Activated CD8-positive, alpha-beta T cell treated with anti-CD3 and anti-CD28 coated beads for 36 hours (primary cell): ENCODE data around the gene RPH3AL. TPM values are rescaled to one million over a fixed set of nuclear protein-coding genes. Genes with fewer than 3 reads are reported as not detected.
"Not testable (repeated sequence)": the region's sequence is repeated elsewhere in the genome, so short reads cannot be mapped to it uniquely, and the experiment has no call there.

Source experiments
- ATAC-seq: fragments of 200-7000 bp; cut with Tn5 transposase; one replicate; pipeline ENCODE4 v1.10.0; 2021; ENCODE audit warnings: mild to moderate bottlenecking, moderate library complexity
- CTCF ChIA-PET: fragments of 350-600 bp; sonication (Branson Sonifier 250); formaldehyde crosslinking; loops from one replicate; lab custom pipeline; 2021; ENCODE audit warnings: antibody characterized with exemption; lab: Charles Lee
- POLR2A ChIA-PET: fragments of 350-600 bp; sonication (Branson Sonifier 250); formaldehyde crosslinking; loops from one replicate; lab custom pipeline; 2021; ENCODE audit warnings: antibody characterized with exemption; lab: Charles Lee
- DNase-seq: peaks from one replicate; pipeline ENCODE4 v3.0.0-alpha.2; 2020
- H3K27ac Mint-ChIP-seq: one replicate; pipeline ENCODE4 v1.8.0; 2021; ENCODE audit warnings: mild to moderate bottlenecking, mixed read lengths
- H3K27me3 Mint-ChIP-seq: one replicate; pipeline ENCODE4 v1.8.0; 2021; ENCODE audit warnings: mixed read lengths
- H3K36me3 Mint-ChIP-seq: one replicate; pipeline ENCODE4 v1.8.0; 2021; ENCODE audit warnings: low read depth, mixed read lengths
- H3K4me1 Mint-ChIP-seq: one replicate; pipeline ENCODE4 v1.8.0; 2021; ENCODE audit warnings: low read depth, mixed read lengths
- H3K4me3 Mint-ChIP-seq: one replicate; pipeline ENCODE4 v1.8.0; 2021; ENCODE audit warnings: mild to moderate bottlenecking, moderate library complexity, mixed read lengths
- H3K9me3 Mint-ChIP-seq: one replicate; pipeline ENCODE4 v1.8.0; 2021; ENCODE audit warnings: mixed read lengths
- intact Hi-C: fragments of 100-400 bp; cut with micrococcal nuclease; formaldehyde crosslinking; loops from one replicate; pipeline ENCODE4 v1.10.0; 2022
- total RNA-seq, 2 experiments: library from RNA; stranded (reverse); gene quantifications; one replicate each; pipeline ENCODE4 v1.2.3, GENCODE V29; 2021
- TF ChIP-seq, protein P1 (sequence below): fragments of 200-600 bp; IDR thresholded peaks from one replicate; pipeline ENCODE4 v1.8.0; 2022; ENCODE audit warnings: antibody characterized with exemption, mild to moderate bottlenecking

Gene RPH3AL
- total RNA-seq, 2 experiments from 2014 or later, result 0.72 to 1.1 TPM

DNA sequence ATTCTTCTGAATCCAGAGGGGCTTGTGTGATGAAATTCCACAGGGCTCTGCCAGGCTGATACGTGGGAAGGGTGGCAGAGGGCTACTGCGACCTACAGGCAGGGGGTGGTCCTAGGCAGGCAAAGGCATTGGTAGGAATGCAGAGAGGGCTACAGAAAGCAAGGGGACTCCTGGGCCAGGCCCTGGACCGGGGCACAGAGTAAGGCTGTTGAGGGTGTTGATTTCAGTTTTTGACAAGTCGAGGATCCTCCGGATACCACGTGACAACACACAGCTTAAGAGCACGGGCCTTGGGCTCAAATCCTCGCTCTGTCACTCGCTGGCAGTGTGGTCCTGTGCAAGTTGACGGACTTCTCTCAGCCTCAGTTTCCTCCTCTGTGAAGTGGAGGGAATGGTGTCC is 152.0 kb downstream of the RPH3AL start:
- ATAC-seq (no peak), DNase-seq (no peak)
- no peak overlapping the region for H3K27ac Mint-ChIP-seq
- intact Hi-C loops, result no loop called here
- H3K4me1 Mint-ChIP-seq, result no peaks in the 10 kb centered on the region
- POLR2A ChIA-PET, result no interaction called here
- H3K9me3 Mint-ChIP-seq, result no peaks in the 10 kb centered on the region
- H3K27me3 Mint-ChIP-seq, result peaks cover 8% of the 10 kb centered on the region
- H3K4me3 Mint-ChIP-seq, result no peak overlapping the region
- CTCF ChIA-PET, result no interaction called here
- TF ChIP-seq, protein P1, sequence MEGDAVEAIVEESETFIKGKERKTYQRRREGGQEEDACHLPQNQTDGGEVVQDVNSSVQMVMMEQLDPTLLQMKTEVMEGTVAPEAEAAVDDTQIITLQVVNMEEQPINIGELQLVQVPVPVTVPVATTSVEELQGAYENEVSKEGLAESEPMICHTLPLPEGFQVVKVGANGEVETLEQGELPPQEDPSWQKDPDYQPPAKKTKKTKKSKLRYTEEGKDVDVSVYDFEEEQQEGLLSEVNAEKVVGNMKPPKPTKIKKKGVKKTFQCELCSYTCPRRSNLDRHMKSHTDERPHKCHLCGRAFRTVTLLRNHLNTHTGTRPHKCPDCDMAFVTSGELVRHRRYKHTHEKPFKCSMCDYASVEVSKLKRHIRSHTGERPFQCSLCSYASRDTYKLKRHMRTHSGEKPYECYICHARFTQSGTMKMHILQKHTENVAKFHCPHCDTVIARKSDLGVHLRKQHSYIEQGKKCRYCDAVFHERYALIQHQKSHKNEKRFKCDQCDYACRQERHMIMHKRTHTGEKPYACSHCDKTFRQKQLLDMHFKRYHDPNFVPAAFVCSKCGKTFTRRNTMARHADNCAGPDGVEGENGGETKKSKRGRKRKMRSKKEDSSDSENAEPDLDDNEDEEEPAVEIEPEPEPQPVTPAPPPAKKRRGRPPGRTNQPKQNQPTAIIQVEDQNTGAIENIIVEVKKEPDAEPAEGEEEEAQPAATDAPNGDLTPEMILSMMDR, result no peak
- H3K36me3 Mint-ChIP-seq, result no peaks in the 10 kb centered on the region

DNA sequence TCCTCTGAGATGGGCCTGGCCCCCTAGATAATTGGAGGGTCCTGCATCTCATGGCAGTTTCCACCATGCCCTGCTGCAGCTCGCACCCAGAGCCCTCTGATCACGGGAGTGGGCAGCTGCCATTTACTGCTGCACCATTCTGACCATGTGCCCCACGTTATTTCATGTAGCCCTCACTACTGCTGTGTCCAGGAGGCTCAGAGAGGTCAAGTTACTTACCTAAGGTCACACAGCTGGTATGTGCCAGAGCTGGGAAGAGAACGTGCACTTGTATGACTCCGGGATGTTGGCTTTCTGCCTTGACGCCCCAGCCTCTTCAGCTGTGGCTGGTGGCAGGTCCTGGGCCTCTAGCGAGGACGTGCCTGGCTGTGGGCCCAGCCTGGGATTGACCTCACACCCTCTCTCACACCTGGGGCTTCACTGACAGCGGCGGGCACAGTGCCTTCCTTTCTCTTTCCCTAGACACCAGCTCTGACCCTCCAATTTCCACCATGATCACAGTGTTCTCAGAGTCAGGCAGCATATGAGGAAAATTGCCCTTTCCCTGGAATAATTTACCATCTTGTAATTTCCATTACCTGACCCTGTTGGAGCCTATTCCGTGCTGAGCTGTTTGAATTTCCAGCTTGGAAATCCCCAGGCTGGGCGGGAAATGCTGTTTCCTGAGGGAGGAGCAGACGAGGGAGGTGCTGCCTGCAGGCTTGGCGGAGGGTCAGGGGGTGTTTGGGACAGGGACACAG is 152.6 kb downstream of the RPH3AL start:
- intact Hi-C loops, result no loop called here
- TF ChIP-seq, protein P1, result no peak
- ATAC-seq (no peak), DNase-seq (no peak)
- Mint-ChIP-seq H3K36me3 (no peaks in the 10 kb centered on the region), H3K4me3 (no peak overlapping the region), H3K4me1 (no peaks in the 10 kb centered on the region), H3K27ac (no peak overlapping the region), H3K9me3 (no peaks in the 10 kb centered on the region), H3K27me3 (peaks cover 8% of the 10 kb centered on the region)
- POLR2A ChIA-PET, result no interaction called here
- CTCF ChIA-PET, result no interaction called here

DNA sequence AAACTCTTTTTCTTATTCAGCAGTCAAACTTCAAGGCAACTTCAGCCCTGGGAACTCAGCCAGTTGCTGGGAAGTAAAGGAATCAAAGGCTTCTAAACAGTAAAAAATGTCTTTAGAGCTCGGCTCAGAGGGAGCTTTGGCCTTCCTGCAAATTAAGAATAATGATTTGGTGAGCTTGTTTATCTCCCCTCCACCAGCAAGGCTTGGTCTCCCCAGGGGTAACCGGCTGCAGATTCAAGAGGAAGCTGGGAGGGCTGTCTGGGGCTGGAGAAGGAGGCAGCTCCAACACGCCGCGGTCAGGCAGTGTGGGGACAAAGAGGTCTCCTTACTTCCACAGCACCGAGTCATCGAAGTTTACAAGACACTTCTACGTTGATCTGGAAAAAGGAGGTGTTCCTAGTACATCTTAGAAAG is 153.4 kb downstream of the RPH3AL start:
- CTCF ChIA-PET, result no interaction called here
- Mint-ChIP-seq H3K4me1 (no peaks in the 10 kb centered on the region), H3K36me3 (no peaks in the 10 kb centered on the region)

DNA sequence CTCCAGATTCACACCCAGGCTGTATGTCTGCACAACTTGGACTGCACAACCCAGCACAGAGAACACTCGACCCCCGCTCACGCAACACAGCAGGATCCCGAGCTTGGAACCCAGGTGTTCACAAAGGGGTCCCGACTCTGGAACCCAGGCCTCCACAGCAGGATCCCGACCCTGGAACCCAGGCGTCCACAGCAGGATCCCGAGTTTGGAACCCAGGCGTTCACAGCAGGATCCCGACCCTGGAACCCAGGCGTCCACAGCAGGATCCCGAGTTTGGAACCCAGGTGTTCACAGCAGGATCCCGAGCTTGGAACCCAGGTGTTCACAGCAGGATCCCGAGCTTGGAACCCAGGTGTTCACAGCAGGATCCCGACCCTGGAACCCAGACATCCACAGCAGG is 154.4 kb downstream of the RPH3AL start:
- H3K27me3 Mint-ChIP-seq, H3K27ac Mint-ChIP-seq, H3K4me1 Mint-ChIP-seq, DNase-seq, intact Hi-C loops, H3K4me3 Mint-ChIP-seq, CTCF ChIA-PET, H3K36me3 Mint-ChIP-seq, ATAC-seq, H3K9me3 Mint-ChIP-seq: not testable (repeated sequence)
- POLR2A ChIA-PET, result interaction anchor here (1.1 kb wide), 1 partner anchor 52 kb away, joined by 3 read pairs; no protein-coding TSS in a partner anchor

More for the DNA sequence above, 153.4 kb downstream of the RPH3AL start:
- POLR2A ChIA-PET, result no interaction called here
- DNase-seq (no peak), ATAC-seq (no peak)
- peaks cover 8% of the 10 kb centered on the region for H3K27me3 Mint-ChIP-seq
- no peak overlapping the region for H3K4me3 Mint-ChIP-seq
- H3K9me3 Mint-ChIP-seq, result no peaks in the 10 kb centered on the region
- no peak overlapping the region for H3K27ac Mint-ChIP-seq
- intact Hi-C loops, result no loop called here
- TF ChIP-seq, protein P1, result no peak

DNA sequence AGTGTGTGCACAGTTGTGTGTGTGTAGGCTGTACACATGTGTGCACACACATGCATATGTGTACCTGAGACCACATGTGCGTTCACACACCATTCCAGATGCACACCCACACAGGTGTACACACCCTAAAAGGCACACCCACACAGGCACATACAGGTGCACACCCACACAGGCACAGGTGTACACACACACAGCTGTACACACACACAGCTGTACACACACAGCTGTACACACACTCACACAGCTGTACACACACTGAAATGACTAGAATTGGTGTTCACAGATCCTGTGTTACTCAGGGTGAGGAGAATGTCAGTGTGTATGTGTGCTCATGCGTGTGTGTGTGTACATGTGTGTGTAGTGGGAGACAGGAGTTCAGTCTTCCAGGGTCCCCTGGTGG is 155.3 kb downstream of the RPH3AL start:
- ChIA-PET POLR2A (no interaction called here), CTCF (no interaction called here)
- TF ChIP-seq, protein P1, result no peak
- Mint-ChIP-seq H3K27ac (no peak overlapping the region), H3K36me3 (no peaks in the 10 kb centered on the region), H3K4me3 (no peak overlapping the region), H3K27me3 (peaks cover 8% of the 10 kb centered on the region), H3K9me3 (no peaks in the 10 kb centered on the region), H3K4me1 (no peaks in the 10 kb centered on the region)
- no peak for DNase-seq
- ATAC-seq, result no peak
- intact Hi-C loops, result no loop called here
